GM18498 (cell line): ENCODE measurements around the gene MIER2.

Experiments used
- ATAC-seq: cut with Tn5 transposase; IDR thresholded peaks from one replicate; pipeline ENCODE4 v1.9.1; 2021; ENCODE audit warnings: mild to moderate bottlenecking, moderate library complexity; ENCODE audit not compliant: unreplicated experiment

The MIER2 gene

GRCh38 chr19:378706-379105, 34.1 kb upstream of the MIER2 start:
- no peak for ATAC-seq

- ATAC-seq = no peak
Measured at GRCh38 chr19:377801-378581, 33.4 kb upstream of the MIER2 start.

GRCh38 chr19:376111-376470, 31.5 kb upstream of the MIER2 start:
- no peak for ATAC-seq

- no peak for ATAC-seq
Measured at GRCh38 chr19:375395-376110, 31.0 kb upstream of the MIER2 start.

- ATAC-seq = no peak
Measured at GRCh38 chr19:374886-375235, 30.3 kb upstream of the MIER2 start.

GRCh38 chr19:374183-374885, 29.7 kb upstream of the MIER2 start:
- no peak for ATAC-seq

- ATAC-seq = no peak
Measured at GRCh38 chr19:373391-374182, 29.0 kb upstream of the MIER2 start.

- ATAC-seq = no peak
Measured at GRCh38 chr19:372306-372890, 27.8 kb upstream of the MIER2 start.

GRCh38 chr19:371501-372168, 27.0 kb upstream of the MIER2 start:
- no peak for ATAC-seq

GRCh38 chr19:370641-371330, 26.2 kb upstream of the MIER2 start:
- ATAC-seq = no peak

- no peak for ATAC-seq
Measured at GRCh38 chr19:369876-370275, 25.3 kb upstream of the MIER2 start.

- no peak for ATAC-seq
Measured at GRCh38 chr19:369256-369655, 24.7 kb upstream of the MIER2 start.

- ATAC-seq = no peak
Measured at GRCh38 chr19:368630-369024, 24.0 kb upstream of the MIER2 start.

- no peak for ATAC-seq
Measured at GRCh38 chr19:367963-368629, 23.5 kb upstream of the MIER2 start.

- ATAC-seq = no peak
Measured at GRCh38 chr19:367561-367960, 23.0 kb upstream of the MIER2 start.

- ATAC-seq = no peak
Measured at GRCh38 chr19:366951-367350, 22.4 kb upstream of the MIER2 start.

GRCh38 chr19:366205-366783, 21.7 kb upstream of the MIER2 start:
- ATAC-seq = no peak

GRCh38 chr19:364496-365287, 20.1 kb upstream of the MIER2 start:
- ATAC-seq = no peak
